Mammary epithelial cell (primary cell): ENCODE data around the gene CHAC1.

Experiments used
- CTCF ChIP-seq, 2 donors: IDR thresholded peaks in 1 of 2; conservative IDR thresholded peaks in 1 of 2; 2 replicates each; pipeline ENCODE4 v1.5.1; 2011 to 2012; ENCODE audit warnings: inconsistent platforms in 2 of 2, low read length in 2 of 2, mild to moderate bottlenecking in 2 of 2, control low read depth in 1 of 2, low read depth in 1 of 2; ENCODE audit not compliant: insufficient read depth in 1 of 2; ENCODE audit errors: extremely low read depth in 1 of 2
- EZH2 ChIP-seq: IDR thresholded peaks from 2 replicates; pipeline ENCODE4 v1.6.1; 2012; ENCODE audit warnings: low read length, inconsistent platforms, borderline replicate concordance

- TF ChIP-seq CTCF (conservative IDR thresholded peaks at IDR 0.05 in 1 of 2, IDR thresholded peaks at IDR 0.05 in 1 of 2; ENCODE audit: extremely low read depth in 1 of 2, insufficient read depth in 1 of 2, low read depth in 1 of 2, low read length in 2 of 2) (no peak), EZH2 (no peak)
Observed at GRCh38 chr15:40991355-40991754, 38.1 kb downstream of the CHAC1 start.
